HepG2 (cell line): ENCODE data around the gene TECTB. TPM values are rescaled to one million over a fixed set of nuclear protein-coding genes. Genes with fewer than 3 reads are reported as not detected.

ENCODE experiments used
- GLI4 ChIP-seq: sonication (generic); formaldehyde crosslinking; IDR thresholded peaks from 2 replicates; pipeline ENCODE4 v1.5.1; 2020; ENCODE audit warnings: missing genetic modification reagents, mild to moderate bottlenecking, moderate library complexity, borderline replicate concordance
- MATR3 ChIP-seq: sonication (generic); formaldehyde crosslinking; IDR thresholded peaks from 2 replicates; pipeline ENCODE4 v1.4.0; 2020; ENCODE audit warnings: missing genetic modification reagents
- SOX6 ChIP-seq, 2 experiments: fragments of 450-650 bp in 1 of 2; sonication (generic) in 1 of 2; formaldehyde crosslinking in 1 of 2; IDR thresholded peaks; 2 replicates each; pipeline versions ENCODE4 v1.4.0 to v1.6.1; 2017 to 2020; ENCODE audit warnings: antibody characterized with exemption in 1 of 2, mild to moderate bottlenecking in 1 of 2, missing genetic modification reagents in 1 of 2
- TMF1 ChIP-seq: sonication (generic); formaldehyde crosslinking; IDR thresholded peaks from 2 replicates; pipeline ENCODE4 v1.8.1; 2022; ENCODE audit warnings: low read depth, missing genetic modification reagents
- YY1 ChIP-seq: IDR thresholded peaks from 2 replicates; pipeline ENCODE4 v1.6.1; 2011; ENCODE audit warnings: low read length, low read depth, moderate library complexity, mild to moderate bottlenecking; ENCODE audit not compliant: insufficient read depth, insufficient replicate concordance
- ZNF34 ChIP-seq: sonication (generic); formaldehyde crosslinking; IDR thresholded peaks from 2 replicates; pipeline ENCODE4 v1.4.0; 2020; ENCODE audit warnings: mild to moderate bottlenecking, missing genetic modification reagents, borderline replicate concordance
- ZNF44 ChIP-seq: sonication (generic); formaldehyde crosslinking; IDR thresholded peaks from 2 replicates; pipeline ENCODE4 v1.5.1; 2020; ENCODE audit warnings: mild to moderate bottlenecking, missing genetic modification reagents
- ZNF484 ChIP-seq: sonication (generic); formaldehyde crosslinking; IDR thresholded peaks from 2 replicates; pipeline ENCODE4 v1.5.1; 2020; ENCODE audit warnings: mild to moderate bottlenecking, low read depth, missing genetic modification reagents, borderline replicate concordance
- polyA plus RNA-seq, 8 experiments: library from polyadenylated mRNA; depleted of rRNA in 3 of 8; stranded (reverse) in 7 of 8; unstranded in 1 of 8; fragments of >200 nt; fragmentation: Illumina TruSeq in 4 of 8; extraction: Trizol in 4 of 8; gene quantifications; 2 replicates each; pipeline versions ENCODE4 v1.2.1 to v1.2.3, GENCODE V29; 2011 to 2016; ENCODE audit warnings: low read depth in 4 of 8, missing spikeins in 1 of 8, mixed read lengths in 1 of 8; ENCODE audit not compliant: insufficient read depth in 1 of 8
- total RNA-seq, 5 experiments: library from RNA; depleted of rRNA; stranded (reverse); fragments of >200 nt; fragmentation: Illumina TruSeq; extraction: Trizol; gene quantifications; 2 replicates each; pipeline ENCODE4 v1.2.3, GENCODE V29; 2016; ENCODE audit warnings: low read depth in 1 of 5
- TF ChIP-seq, protein P1 (sequence below): sonication (generic); formaldehyde crosslinking; IDR thresholded peaks from 2 replicates; pipeline ENCODE4 v1.4.0; 2020; ENCODE audit warnings: missing genetic modification reagents
- TF ChIP-seq, protein P2 (sequence below): sonication (generic); formaldehyde crosslinking; IDR thresholded peaks from 2 replicates; pipeline ENCODE4 v1.9.0; 2021; ENCODE audit warnings: missing genetic modification reagents, borderline replicate concordance
- TF ChIP-seq, protein P3 (sequence below): sonication (generic); formaldehyde crosslinking; IDR thresholded peaks from 2 replicates; pipeline ENCODE4 v1.9.0; 2022; ENCODE audit warnings: missing genetic modification reagents, mild to moderate bottlenecking, borderline replicate concordance
- TF ChIP-seq, protein P4 (sequence below): sonication (generic); formaldehyde crosslinking; IDR thresholded peaks from 2 replicates; pipeline ENCODE4 v1.4.0; 2020; ENCODE audit warnings: missing genetic modification reagents
- TF ChIP-seq, protein P5 (sequence below): sonication (generic); formaldehyde crosslinking; IDR thresholded peaks from 2 replicates; pipeline ENCODE4 v1.4.0; 2020; ENCODE audit warnings: missing genetic modification reagents

Gene TECTB
- total and polyA plus RNA-seq, 2 of the 13 experiments (the other 11 are each of a cell fraction or from before 2014, with no cell fraction given) = 0.78 to 1.8 TPM

DNA sequence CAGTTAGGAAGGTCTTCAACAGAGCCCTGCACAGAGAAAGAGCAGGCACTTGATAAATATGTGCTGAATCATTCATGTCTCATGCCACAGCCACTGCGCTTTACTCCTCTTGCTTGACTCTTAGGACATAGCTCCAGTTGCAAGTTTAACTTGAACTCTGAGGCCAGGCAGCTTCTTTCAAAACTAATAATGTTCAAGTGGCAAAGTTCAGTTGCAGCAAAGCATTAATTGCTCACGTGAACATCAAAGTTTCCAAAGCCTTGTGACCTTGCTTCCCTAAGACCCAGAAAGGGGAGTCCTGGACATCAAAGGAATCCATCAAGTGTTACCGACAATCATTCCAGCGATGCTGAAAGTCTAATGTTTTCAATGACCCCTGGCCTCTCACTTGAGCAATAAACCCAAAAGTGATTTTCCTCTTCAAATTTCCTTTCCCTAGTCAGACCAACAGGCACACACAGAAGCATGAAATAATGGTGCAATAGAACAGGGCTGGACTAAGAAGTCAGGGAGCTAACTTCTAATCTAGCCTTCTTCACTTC lies 21.8 kb upstream of the TECTB start (continued):
- TF ChIP-seq, protein P1, sequence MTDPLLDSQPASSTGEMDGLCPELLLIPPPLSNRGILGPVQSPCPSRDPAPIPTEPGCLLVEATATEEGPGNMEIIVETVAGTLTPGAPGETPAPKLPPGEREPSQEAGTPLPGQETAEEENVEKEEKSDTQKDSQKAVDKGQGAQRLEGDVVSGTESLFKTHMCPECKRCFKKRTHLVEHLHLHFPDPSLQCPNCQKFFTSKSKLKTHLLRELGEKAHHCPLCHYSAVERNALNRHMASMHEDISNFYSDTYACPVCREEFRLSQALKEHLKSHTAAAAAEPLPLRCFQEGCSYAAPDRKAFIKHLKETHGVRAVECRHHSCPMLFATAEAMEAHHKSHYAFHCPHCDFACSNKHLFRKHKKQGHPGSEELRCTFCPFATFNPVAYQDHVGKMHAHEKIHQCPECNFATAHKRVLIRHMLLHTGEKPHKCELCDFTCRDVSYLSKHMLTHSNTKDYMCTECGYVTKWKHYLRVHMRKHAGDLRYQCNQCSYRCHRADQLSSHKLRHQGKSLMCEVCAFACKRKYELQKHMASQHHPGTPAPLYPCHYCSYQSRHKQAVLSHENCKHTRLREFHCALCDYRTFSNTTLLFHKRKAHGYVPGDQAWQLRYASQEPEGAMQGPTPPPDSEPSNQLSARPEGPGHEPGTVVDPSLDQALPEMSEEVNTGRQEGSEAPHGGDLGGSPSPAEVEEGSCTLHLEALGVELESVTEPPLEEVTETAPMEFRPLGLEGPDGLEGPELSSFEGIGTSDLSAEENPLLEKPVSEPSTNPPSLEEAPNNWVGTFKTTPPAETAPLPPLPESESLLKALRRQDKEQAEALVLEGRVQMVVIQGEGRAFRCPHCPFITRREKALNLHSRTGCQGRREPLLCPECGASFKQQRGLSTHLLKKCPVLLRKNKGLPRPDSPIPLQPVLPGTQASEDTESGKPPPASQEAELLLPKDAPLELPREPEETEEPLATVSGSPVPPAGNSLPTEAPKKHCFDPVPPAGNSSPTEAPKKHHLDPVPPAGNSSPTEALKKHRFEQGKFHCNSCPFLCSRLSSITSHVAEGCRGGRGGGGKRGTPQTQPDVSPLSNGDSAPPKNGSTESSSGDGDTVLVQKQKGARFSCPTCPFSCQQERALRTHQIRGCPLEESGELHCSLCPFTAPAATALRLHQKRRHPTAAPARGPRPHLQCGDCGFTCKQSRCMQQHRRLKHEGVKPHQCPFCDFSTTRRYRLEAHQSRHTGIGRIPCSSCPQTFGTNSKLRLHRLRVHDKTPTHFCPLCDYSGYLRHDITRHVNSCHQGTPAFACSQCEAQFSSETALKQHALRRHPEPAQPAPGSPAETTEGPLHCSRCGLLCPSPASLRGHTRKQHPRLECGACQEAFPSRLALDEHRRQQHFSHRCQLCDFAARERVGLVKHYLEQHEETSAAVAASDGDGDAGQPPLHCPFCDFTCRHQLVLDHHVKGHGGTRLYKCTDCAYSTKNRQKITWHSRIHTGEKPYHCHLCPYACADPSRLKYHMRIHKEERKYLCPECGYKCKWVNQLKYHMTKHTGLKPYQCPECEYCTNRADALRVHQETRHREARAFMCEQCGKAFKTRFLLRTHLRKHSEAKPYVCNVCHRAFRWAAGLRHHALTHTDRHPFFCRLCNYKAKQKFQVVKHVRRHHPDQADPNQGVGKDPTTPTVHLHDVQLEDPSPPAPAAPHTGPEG = peak; percentile 82; the same call in 1 of the 2 replicates
- TF ChIP-seq TMF1 (CRISPR knock-in tag) (no peak), YY1 (no peak), MATR3 (no peak), ZNF34 (CRISPR knock-in tag) (peak; percentile 65; the same call in 1 of the 2 replicates), ZNF484 (no peak), ZNF44 (CRISPR knock-in tag) (peak; percentile 31; the same call in 1 of the 2 replicates), SOX6 (IDR thresholded peaks at IDR 0.05) (no peak), SOX6 (CRISPR knock-in tag; IDR thresholded peaks at IDR 0.05) (peak; percentile 99), GLI4 (CRISPR knock-in tag) (no peak)
- TF ChIP-seq, protein P2, sequence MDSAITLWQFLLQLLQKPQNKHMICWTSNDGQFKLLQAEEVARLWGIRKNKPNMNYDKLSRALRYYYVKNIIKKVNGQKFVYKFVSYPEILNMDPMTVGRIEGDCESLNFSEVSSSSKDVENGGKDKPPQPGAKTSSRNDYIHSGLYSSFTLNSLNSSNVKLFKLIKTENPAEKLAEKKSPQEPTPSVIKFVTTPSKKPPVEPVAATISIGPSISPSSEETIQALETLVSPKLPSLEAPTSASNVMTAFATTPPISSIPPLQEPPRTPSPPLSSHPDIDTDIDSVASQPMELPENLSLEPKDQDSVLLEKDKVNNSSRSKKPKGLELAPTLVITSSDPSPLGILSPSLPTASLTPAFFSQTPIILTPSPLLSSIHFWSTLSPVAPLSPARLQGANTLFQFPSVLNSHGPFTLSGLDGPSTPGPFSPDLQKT (CRISPR knock-in tag) = no peak
- TF ChIP-seq, protein P3, sequence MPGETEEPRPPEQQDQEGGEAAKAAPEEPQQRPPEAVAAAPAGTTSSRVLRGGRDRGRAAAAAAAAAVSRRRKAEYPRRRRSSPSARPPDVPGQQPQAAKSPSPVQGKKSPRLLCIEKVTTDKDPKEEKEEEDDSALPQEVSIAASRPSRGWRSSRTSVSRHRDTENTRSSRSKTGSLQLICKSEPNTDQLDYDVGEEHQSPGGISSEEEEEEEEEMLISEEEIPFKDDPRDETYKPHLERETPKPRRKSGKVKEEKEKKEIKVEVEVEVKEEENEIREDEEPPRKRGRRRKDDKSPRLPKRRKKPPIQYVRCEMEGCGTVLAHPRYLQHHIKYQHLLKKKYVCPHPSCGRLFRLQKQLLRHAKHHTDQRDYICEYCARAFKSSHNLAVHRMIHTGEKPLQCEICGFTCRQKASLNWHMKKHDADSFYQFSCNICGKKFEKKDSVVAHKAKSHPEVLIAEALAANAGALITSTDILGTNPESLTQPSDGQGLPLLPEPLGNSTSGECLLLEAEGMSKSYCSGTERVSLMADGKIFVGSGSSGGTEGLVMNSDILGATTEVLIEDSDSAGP = no peak
- TF ChIP-seq, protein P4, sequence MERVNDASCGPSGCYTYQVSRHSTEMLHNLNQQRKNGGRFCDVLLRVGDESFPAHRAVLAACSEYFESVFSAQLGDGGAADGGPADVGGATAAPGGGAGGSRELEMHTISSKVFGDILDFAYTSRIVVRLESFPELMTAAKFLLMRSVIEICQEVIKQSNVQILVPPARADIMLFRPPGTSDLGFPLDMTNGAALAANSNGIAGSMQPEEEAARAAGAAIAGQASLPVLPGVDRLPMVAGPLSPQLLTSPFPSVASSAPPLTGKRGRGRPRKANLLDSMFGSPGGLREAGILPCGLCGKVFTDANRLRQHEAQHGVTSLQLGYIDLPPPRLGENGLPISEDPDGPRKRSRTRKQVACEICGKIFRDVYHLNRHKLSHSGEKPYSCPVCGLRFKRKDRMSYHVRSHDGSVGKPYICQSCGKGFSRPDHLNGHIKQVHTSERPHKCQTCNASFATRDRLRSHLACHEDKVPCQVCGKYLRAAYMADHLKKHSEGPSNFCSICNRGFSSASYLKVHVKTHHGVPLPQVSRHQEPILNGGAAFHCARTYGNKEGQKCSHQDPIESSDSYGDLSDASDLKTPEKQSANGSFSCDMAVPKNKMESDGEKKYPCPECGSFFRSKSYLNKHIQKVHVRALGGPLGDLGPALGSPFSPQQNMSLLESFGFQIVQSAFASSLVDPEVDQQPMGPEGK (CRISPR knock-in tag) = peak; percentile 89
- TF ChIP-seq, protein P5, sequence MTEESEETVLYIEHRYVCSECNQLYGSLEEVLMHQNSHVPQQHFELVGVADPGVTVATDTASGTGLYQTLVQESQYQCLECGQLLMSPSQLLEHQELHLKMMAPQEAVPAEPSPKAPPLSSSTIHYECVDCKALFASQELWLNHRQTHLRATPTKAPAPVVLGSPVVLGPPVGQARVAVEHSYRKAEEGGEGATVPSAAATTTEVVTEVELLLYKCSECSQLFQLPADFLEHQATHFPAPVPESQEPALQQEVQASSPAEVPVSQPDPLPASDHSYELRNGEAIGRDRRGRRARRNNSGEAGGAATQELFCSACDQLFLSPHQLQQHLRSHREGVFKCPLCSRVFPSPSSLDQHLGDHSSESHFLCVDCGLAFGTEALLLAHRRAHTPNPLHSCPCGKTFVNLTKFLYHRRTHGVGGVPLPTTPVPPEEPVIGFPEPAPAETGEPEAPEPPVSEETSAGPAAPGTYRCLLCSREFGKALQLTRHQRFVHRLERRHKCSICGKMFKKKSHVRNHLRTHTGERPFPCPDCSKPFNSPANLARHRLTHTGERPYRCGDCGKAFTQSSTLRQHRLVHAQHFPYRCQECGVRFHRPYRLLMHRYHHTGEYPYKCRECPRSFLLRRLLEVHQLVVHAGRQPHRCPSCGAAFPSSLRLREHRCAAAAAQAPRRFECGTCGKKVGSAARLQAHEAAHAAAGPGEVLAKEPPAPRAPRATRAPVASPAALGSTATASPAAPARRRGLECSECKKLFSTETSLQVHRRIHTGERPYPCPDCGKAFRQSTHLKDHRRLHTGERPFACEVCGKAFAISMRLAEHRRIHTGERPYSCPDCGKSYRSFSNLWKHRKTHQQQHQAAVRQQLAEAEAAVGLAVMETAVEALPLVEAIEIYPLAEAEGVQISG (CRISPR knock-in tag) = peak; percentile 86
